BE2C (cell line): ENCODE measurements around the gene FLT4.

Experiments used
- DNase-seq: peaks from one replicate; pipeline ENCODE4 v3.0.0-alpha.2; 2020
- H3K27me3 ChIP-seq: fragments of 250-450 bp; sonication (Bioruptor Pico); 2 replicates; pipeline ENCODE4 v1.5.1; 2020; ENCODE audit warnings: mild to moderate bottlenecking
- H3K36me3 ChIP-seq: fragments of 250-450 bp; sonication (Bioruptor Pico); 2 replicates; pipeline ENCODE4 v1.5.1; 2020; ENCODE audit warnings: mild to moderate bottlenecking
- H3K4me1 ChIP-seq: fragments of 250-450 bp; sonication (Bioruptor Pico); 2 replicates; pipeline ENCODE4 v1.5.1; 2020
- H3K4me3 ChIP-seq: 2 replicates; pipeline ENCODE4 v1.5.1; 2011; ENCODE audit warnings: low read depth, low read length
- H3K9me3 ChIP-seq: fragments of 250-450 bp; sonication (Bioruptor Pico); 2 replicates; pipeline ENCODE4 v1.5.1; 2020
- CTCF ChIP-seq: IDR thresholded peaks from 2 replicates; pipeline ENCODE4 v1.5.1; 2012; ENCODE audit warnings: mild to moderate bottlenecking, low read depth, low read length

FLT4 gene

GRCh38 chr5:180621311-180621710, 28.1 kb downstream of the FLT4 start:
- Histone ChIP-seq H3K36me3 (no peaks in the 10 kb centered on the region), H3K9me3 (no peaks in the 10 kb centered on the region), H3K4me1 (no peaks in the 10 kb centered on the region), H3K4me3 (no peak overlapping the region), H3K27me3 (peaks cover 5% of the 10 kb centered on the region)
- TF ChIP-seq CTCF: no peak
- DNase-seq: no peak

GRCh38 chr5:180620014-180620413, 29.4 kb downstream of the FLT4 start:
- no peaks in the 10 kb centered on the region for H3K9me3 ChIP-seq
- no peak for DNase-seq
- H3K4me3 ChIP-seq: no peak overlapping the region
- no peaks in the 10 kb centered on the region for H3K4me1 ChIP-seq
- H3K27me3 ChIP-seq: peaks cover 5% of the 10 kb centered on the region
- no peaks in the 10 kb centered on the region for H3K36me3 ChIP-seq
- TF ChIP-seq CTCF: no peak

- Histone ChIP-seq H3K4me1 (no peaks in the 10 kb centered on the region), H3K36me3 (no peaks in the 10 kb centered on the region)
These were observed 29.9 kb downstream of the FLT4 start for GRCh38 chr5:180619563-180619915.

GRCh38 chr5:180618829-180619562, 30.4 kb downstream of the FLT4 start:
- peaks cover 5% of the 10 kb centered on the region for H3K27me3 ChIP-seq
- DNase-seq: peak; percentile 75
- no peaks in the 10 kb centered on the region for H3K36me3 ChIP-seq
- no peaks in the 10 kb centered on the region for H3K4me1 ChIP-seq
- H3K9me3 ChIP-seq: no peaks in the 10 kb centered on the region
- peak overlapping the region; percentile 57 for H3K4me3 ChIP-seq
- TF ChIP-seq CTCF: peak; percentile 53

More at GRCh38 chr5:180619563-180619915, 29.9 kb downstream of the FLT4 start:
- Histone ChIP-seq H3K4me3 (no peak overlapping the region), H3K9me3 (no peaks in the 10 kb centered on the region), H3K27me3 (peaks cover 5% of the 10 kb centered on the region)
- no peak for DNase-seq
- TF ChIP-seq CTCF: no peak

- DNase-seq: no peak
- peaks cover 5% of the 10 kb centered on the region for H3K27me3 ChIP-seq
- no peaks in the 10 kb centered on the region for H3K36me3 ChIP-seq
- peak overlapping the region; percentile 57 for H3K4me3 ChIP-seq
- no peaks in the 10 kb centered on the region for H3K4me1 ChIP-seq
- no peak for TF ChIP-seq CTCF
- H3K9me3 ChIP-seq: no peaks in the 10 kb centered on the region
These were observed 30.9 kb downstream of the FLT4 start for GRCh38 chr5:180618487-180618828.

GRCh38 chr5:180613814-180614188, 35.6 kb downstream of the FLT4 start:
- no peak for DNase-seq
- Histone ChIP-seq H3K36me3 (no peaks in the 10 kb centered on the region), H3K27me3 (peaks cover 4% of the 10 kb centered on the region), H3K4me1 (no peaks in the 10 kb centered on the region), H3K4me3 (no peak overlapping the region), H3K9me3 (no peaks in the 10 kb centered on the region)
- TF ChIP-seq CTCF: no peak
